Caco-2 (cell line): ENCODE results near the gene GAPT. TPM values are rescaled to one million over a fixed set of nuclear protein-coding genes. Genes with fewer than 3 reads are reported as not detected.
A peak's percentile ranks its signal among the peaks of the same experiment; 100 is the strongest.

Experiments used
- BruUV-seq: library from RNA; stranded (reverse); fragments of 400-500 nt; replicated peaks from 2 replicates; lab custom pipeline; 2021; lab: Mats Ljungman, UMichigan
- CTCF ChIA-PET: fragments of 300-600 bp; sonication (Branson Sonifier 250); formaldehyde crosslinking; loops from one replicate; lab custom pipeline; 2022; ENCODE audit warnings: antibody characterized with exemption; lab: Charles Lee
- POLR2A ChIA-PET: fragments of 300-600 bp; sonication (Branson Sonifier 250); formaldehyde crosslinking; loops from one replicate; lab custom pipeline; 2022; ENCODE audit warnings: antibody characterized with exemption; lab: Charles Lee
- DNase-seq, 2 experiments: peaks; one replicate each; pipeline versions ENCODE4 v3.0.0 to v3.0.0-alpha.2; 2020 to 2022
- H3K27me3 ChIP-seq: replicated peaks from 2 replicates; pipeline ENCODE4 v1.6.0; 2011; ENCODE audit warnings: low read length; ENCODE audit not compliant: control insufficient read depth, insufficient read depth
- H3K36me3 ChIP-seq: 2 replicates; pipeline ENCODE4 v1.5.1; 2011; ENCODE audit warnings: low read length; ENCODE audit not compliant: control insufficient read depth, insufficient read depth
- H3K4me1 ChIP-seq: fragments of 250-450 bp; sonication (Bioruptor Pico); 2 replicates; pipeline ENCODE4 v1.5.1; 2020; ENCODE audit warnings: mild to moderate bottlenecking
- H3K4me3 ChIP-seq: 2 replicates; pipeline ENCODE4 v1.5.1; 2011; ENCODE audit warnings: low read depth, mild to moderate bottlenecking, control low read depth, low read length
- H3K9me3 ChIP-seq: fragments of 250-450 bp; sonication (Bioruptor Pico); 2 replicates; pipeline ENCODE4 v1.5.1; 2020; ENCODE audit warnings: mild to moderate bottlenecking, moderate library complexity
- H3K27ac Mint-ChIP-seq: one replicate; pipeline ENCODE4 v1.8.0; 2022; ENCODE audit warnings: mixed read lengths; ENCODE audit not compliant: unreplicated experiment
- H3K27me3 Mint-ChIP-seq: one replicate; pipeline ENCODE4 v1.8.0; 2022; ENCODE audit warnings: mixed read lengths; ENCODE audit not compliant: insufficient read depth, unreplicated experiment
- H3K36me3 Mint-ChIP-seq: one replicate; pipeline ENCODE4 v1.8.0; 2022; ENCODE audit warnings: mild to moderate bottlenecking, mixed read lengths; ENCODE audit not compliant: insufficient read depth, unreplicated experiment
- H3K4me1 Mint-ChIP-seq: one replicate; pipeline ENCODE4 v1.8.0; 2022; ENCODE audit warnings: low read depth, mixed read lengths; ENCODE audit not compliant: unreplicated experiment
- H3K4me3 Mint-ChIP-seq: one replicate; pipeline ENCODE4 v1.8.0; 2022; ENCODE audit warnings: mild to moderate bottlenecking, moderate library complexity, mixed read lengths; ENCODE audit not compliant: unreplicated experiment
- H3K9me3 Mint-ChIP-seq: one replicate; pipeline ENCODE4 v1.8.0; 2022; ENCODE audit warnings: mixed read lengths; ENCODE audit not compliant: unreplicated experiment
- intact Hi-C: fragments of 100-400 bp; cut with micrococcal nuclease; formaldehyde crosslinking; loops from one replicate; pipeline ENCODE4 v1.10.0; 2022; ENCODE audit not compliant: unreplicated experiment
- total RNA-seq: library from RNA; stranded (reverse); gene quantifications from 2 replicates; pipeline ENCODE4 v1.2.3, GENCODE V29; 2022
- TF ChIP-seq, protein P1 (sequence below), 2 experiments: fragments of 200-600 bp in 1 of 2; IDR thresholded peaks; 1 replicate in 1 of 2; 2 replicates in 1 of 2; pipeline versions ENCODE4 v1.5.1 to v1.8.0; 2011 to 2022; ENCODE audit warnings: antibody characterized with exemption in 1 of 2, control low read depth in 1 of 2, inconsistent platforms in 1 of 2, low read depth in 1 of 2, low read length in 1 of 2, mild to moderate bottlenecking in 1 of 2, moderate library complexity in 1 of 2; ENCODE audit not compliant: insufficient read depth in 1 of 2, severe bottlenecking in 1 of 2, unreplicated experiment in 1 of 2

GAPT gene
- total RNA-seq, 1 experiment from 2014 or later = not detected

DNA sequence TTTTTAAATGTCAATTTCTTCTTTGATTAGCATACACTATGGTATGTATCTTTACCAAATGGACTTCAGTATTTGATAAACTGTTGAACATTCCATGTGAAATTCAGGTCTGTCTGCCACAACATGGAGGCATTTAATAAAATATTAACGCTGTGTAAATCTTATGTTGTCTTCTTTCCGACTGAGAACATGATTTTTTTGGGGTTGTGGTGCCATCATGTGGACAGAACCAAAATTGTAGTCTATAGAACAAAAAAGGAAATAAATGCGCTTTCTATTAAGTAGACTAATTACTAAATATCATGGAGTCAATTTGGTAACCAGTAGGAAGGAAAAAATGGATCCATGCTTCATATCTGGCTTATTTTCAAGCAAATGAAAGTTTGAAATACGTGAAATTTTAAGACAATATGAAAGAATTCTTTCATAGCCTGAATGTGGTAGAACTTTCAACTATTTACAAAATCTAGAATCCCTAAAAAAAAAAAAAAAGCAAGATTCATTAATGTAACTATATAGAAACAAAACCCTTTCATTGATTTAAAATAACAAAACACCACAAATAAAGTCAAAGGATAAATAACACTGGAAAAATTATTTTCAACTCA, 28.5 kb upstream of the GAPT start:
- Mint-ChIP-seq H3K27me3 (no peaks in the 10 kb centered on the region), H3K36me3 (peaks cover 27% of the 10 kb centered on the region), H3K9me3 (no peaks in the 10 kb centered on the region), H3K27ac (no peak overlapping the region), H3K4me1 (peaks cover 24% of the 10 kb centered on the region), H3K4me3 (peak overlapping the region; percentile 56)
- Histone ChIP-seq H3K9me3 (no peaks in the 10 kb centered on the region), H3K36me3 (no peaks in the 10 kb centered on the region), H3K4me1 (peaks cover 17% of the 10 kb centered on the region), H3K4me3 (no peak overlapping the region), H3K27me3 (no peaks in the 10 kb centered on the region)
- TF ChIP-seq, protein P1, sequence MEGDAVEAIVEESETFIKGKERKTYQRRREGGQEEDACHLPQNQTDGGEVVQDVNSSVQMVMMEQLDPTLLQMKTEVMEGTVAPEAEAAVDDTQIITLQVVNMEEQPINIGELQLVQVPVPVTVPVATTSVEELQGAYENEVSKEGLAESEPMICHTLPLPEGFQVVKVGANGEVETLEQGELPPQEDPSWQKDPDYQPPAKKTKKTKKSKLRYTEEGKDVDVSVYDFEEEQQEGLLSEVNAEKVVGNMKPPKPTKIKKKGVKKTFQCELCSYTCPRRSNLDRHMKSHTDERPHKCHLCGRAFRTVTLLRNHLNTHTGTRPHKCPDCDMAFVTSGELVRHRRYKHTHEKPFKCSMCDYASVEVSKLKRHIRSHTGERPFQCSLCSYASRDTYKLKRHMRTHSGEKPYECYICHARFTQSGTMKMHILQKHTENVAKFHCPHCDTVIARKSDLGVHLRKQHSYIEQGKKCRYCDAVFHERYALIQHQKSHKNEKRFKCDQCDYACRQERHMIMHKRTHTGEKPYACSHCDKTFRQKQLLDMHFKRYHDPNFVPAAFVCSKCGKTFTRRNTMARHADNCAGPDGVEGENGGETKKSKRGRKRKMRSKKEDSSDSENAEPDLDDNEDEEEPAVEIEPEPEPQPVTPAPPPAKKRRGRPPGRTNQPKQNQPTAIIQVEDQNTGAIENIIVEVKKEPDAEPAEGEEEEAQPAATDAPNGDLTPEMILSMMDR (IDR thresholded peaks at IDR 0.05; ENCODE audit: insufficient read depth in 1 of 2, low read depth in 1 of 2, low read length in 1 of 2, severe bottlenecking in 1 of 2, unreplicated experiment in 1 of 2) = peak; percentile 43 to 45
- ChIA-PET CTCF (interaction anchor here (0.7 to 3.2 kb wide), 4 partner anchors 575 to 1165 kb away, joined by 3 to 33 read pairs (median 4); no protein-coding TSS in a partner anchor), POLR2A (no interaction called here)
- DNase-seq = peak in 1 of 2 experiments; percentile 67
- no TSS peak for BruUV-seq
- intact Hi-C loops = loop anchor here (1.0 to 10.0 kb wide), 8 partner anchors 120 to 1558 kb away; partner anchors contain the start of gene SETD9

DNA sequence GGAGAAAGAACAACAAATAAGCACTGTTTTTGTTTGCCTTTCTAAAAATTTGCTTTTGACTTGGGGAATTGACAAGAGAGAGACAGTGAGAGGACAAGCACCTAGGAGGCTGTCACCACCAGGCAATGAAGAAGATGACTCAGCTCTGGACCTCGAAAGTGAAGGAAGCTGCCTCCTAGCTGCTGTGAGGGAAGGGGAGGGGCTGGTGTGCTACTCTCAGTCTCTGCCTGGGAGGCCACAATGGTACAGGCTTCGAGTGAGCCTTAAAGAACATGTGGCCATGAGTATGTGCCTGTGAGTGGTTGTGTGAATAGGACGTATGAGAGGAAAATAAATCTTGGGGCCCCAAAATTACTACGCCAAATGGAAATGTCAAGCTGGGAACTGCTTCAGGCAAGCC, 24.3 kb upstream of the GAPT start:
- no peak overlapping the region for H3K27ac Mint-ChIP-seq
- Histone ChIP-seq H3K4me3 (no peak overlapping the region), H3K27me3 (no peaks in the 10 kb centered on the region), H3K4me1 (peaks cover 8% of the 10 kb centered on the region; the same call in 1 of the 2 replicates), H3K36me3 (no peaks in the 10 kb centered on the region), H3K9me3 (no peaks in the 10 kb centered on the region)
- ChIA-PET CTCF (no interaction called here), POLR2A (no interaction called here)
- H3K4me3 Mint-ChIP-seq = no peak overlapping the region
- no TSS peak for BruUV-seq
- no peaks in the 10 kb centered on the region for H3K27me3 Mint-ChIP-seq
- intact Hi-C loops = loop anchor here (10.0 kb wide), 2 partner anchors 232 to 1562 kb away; partner anchors contain the start of gene SETD9
- peaks cover 6% of the 10 kb centered on the region for H3K4me1 Mint-ChIP-seq
- DNase-seq = peak; percentile 17 to 51
- TF ChIP-seq, protein P1 (IDR thresholded peaks at IDR 0.05; ENCODE audit: insufficient read depth in 1 of 2, low read depth in 1 of 2, low read length in 1 of 2, severe bottlenecking in 1 of 2, unreplicated experiment in 1 of 2) = no peak
- no peaks in the 10 kb centered on the region for H3K36me3 Mint-ChIP-seq
- H3K9me3 Mint-ChIP-seq = no peaks in the 10 kb centered on the region

DNA sequence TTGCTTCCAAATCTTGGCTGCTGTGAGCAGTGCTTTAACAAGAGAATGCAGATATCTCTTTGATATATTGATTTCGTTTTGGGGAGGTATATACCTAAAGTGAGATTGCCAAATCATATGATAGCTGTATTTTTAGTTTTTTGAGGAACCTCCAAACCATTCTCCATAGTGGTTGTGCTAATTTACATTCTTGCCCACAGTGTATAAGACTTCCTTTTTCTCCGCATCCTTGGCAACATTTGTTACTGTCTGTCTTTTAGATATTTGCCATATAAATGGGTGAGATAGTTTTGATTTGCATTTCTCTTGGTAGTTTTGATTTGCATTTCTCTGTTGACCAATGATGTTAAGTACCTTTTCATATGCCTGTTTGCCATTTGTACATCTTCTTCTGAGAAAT, 21.3 kb upstream of the GAPT start:
- Mint-ChIP-seq H3K27me3 (no peaks in the 10 kb centered on the region), H3K9me3 (peaks cover 16% of the 10 kb centered on the region), H3K4me1 (no peaks in the 10 kb centered on the region), H3K27ac (no peak overlapping the region), H3K36me3 (no peaks in the 10 kb centered on the region), H3K4me3 (no peak overlapping the region)
- no peak for DNase-seq
- TF ChIP-seq, protein P1 (IDR thresholded peaks at IDR 0.05; ENCODE audit: insufficient read depth in 1 of 2, low read depth in 1 of 2, low read length in 1 of 2, severe bottlenecking in 1 of 2, unreplicated experiment in 1 of 2) = no peak
- CTCF ChIA-PET = no interaction called here
- POLR2A ChIA-PET = interaction anchor here (0.6 kb wide), 1 partner anchor 8 kb away, joined by 3 read pairs; no protein-coding TSS in a partner anchor
- Histone ChIP-seq H3K36me3 (no peaks in the 10 kb centered on the region), H3K9me3 (peaks cover under 1% of the 10 kb centered on the region; the same call in 1 of the 2 replicates), H3K27me3 (no peaks in the 10 kb centered on the region), H3K4me1 (no peaks in the 10 kb centered on the region), H3K4me3 (no peak overlapping the region)
- intact Hi-C loops = loop anchor here (10.0 kb wide), 2 partner anchors 235 to 1565 kb away; partner anchors contain the start of gene SETD9
- no TSS peak for BruUV-seq
